Measurements from ENCODE around the gene CBL. TPM values are rescaled to one million over a fixed set of nuclear protein-coding genes. Genes with fewer than 3 reads are reported as not detected.

CBL gene
- total RNA-seq, 1 experiment from 2014 or later: 9.1 TPM

GRCh38 chr11:119320240-119320775 is 114.2 kb downstream of the CBL start:
- no peak for DNase-seq (ENCODE audit: low read depth in 1 of 2, low spot score in 2 of 2)
- Histone ChIP-seq H3K4me1 (replicated peaks) (peaks cover 47% of the 10 kb centered on the region), H3K27me3 (replicated peaks) (no peaks in the 10 kb centered on the region), H3K4me3 (peak overlapping the region; percentile 25; the same call in 1 of the 2 replicates), H3K9me3 (replicated peaks) (no peaks in the 10 kb centered on the region), H3K36me3 (no peaks in the 10 kb centered on the region), H3K27ac (0 out of 2 replicates have a peak overlapping the region, but pooled peaks have one; percentile 37)

- 0 out of 2 replicates have a peak overlapping the region, but pooled peaks have one; percentile 37 for H3K27ac ChIP-seq
- peaks cover 41% of the 10 kb centered on the region for H3K4me1 ChIP-seq (replicated peaks)
- H3K4me3 ChIP-seq: peak overlapping the region; percentile 25
- H3K9me3 ChIP-seq (replicated peaks): no peaks in the 10 kb centered on the region
- peak in 1 of 2 experiments; percentile 24 for DNase-seq (ENCODE audit: low read depth in 1 of 2, low spot score in 2 of 2)
- H3K27me3 ChIP-seq (replicated peaks): no peaks in the 10 kb centered on the region
- no peaks in the 10 kb centered on the region for H3K36me3 ChIP-seq
Observed at GRCh38 chr11:119320776-119321524, 114.8 kb downstream of the CBL start.

- H3K27me3 ChIP-seq (replicated peaks): no peaks in the 10 kb centered on the region
- no peaks in the 10 kb centered on the region for H3K9me3 ChIP-seq (replicated peaks)
- H3K4me3 ChIP-seq: no peak overlapping the region
- peaks cover 36% of the 10 kb centered on the region for H3K4me1 ChIP-seq (replicated peaks)
- DNase-seq (ENCODE audit: low read depth in 1 of 2, low spot score in 2 of 2): no peak
- H3K27ac ChIP-seq: no peak overlapping the region
- no peaks in the 10 kb centered on the region for H3K36me3 ChIP-seq
Observed at GRCh38 chr11:119322360-119322739, 116.2 kb downstream of the CBL start.

GRCh38 chr11:119322921-119323531 is 116.9 kb downstream of the CBL start:
- Histone ChIP-seq H3K4me3 (no peak overlapping the region), H3K4me1 (replicated peaks) (peaks cover 31% of the 10 kb centered on the region), H3K27ac (no peak overlapping the region), H3K36me3 (no peaks in the 10 kb centered on the region), H3K9me3 (replicated peaks) (no peaks in the 10 kb centered on the region), H3K27me3 (replicated peaks) (no peaks in the 10 kb centered on the region)
- DNase-seq (ENCODE audit: low read depth in 1 of 2, low spot score in 2 of 2): no peak

GRCh38 chr11:119323532-119324033 is 117.4 kb downstream of the CBL start:
- no peaks in the 10 kb centered on the region for H3K9me3 ChIP-seq (replicated peaks)
- H3K27ac ChIP-seq: no peak overlapping the region
- peak; percentile 27 to 66 for DNase-seq (ENCODE audit: low read depth in 1 of 2, low spot score in 2 of 2)
- H3K4me3 ChIP-seq: no peak overlapping the region
- no peaks in the 10 kb centered on the region for H3K27me3 ChIP-seq (replicated peaks)
- peaks cover 25% of the 10 kb centered on the region for H3K4me1 ChIP-seq (replicated peaks)
- no peaks in the 10 kb centered on the region for H3K36me3 ChIP-seq

GRCh38 chr11:119324189-119324588 is 118.0 kb downstream of the CBL start:
- Histone ChIP-seq H3K27ac (no peak overlapping the region), H3K9me3 (replicated peaks) (no peaks in the 10 kb centered on the region), H3K4me1 (replicated peaks) (peaks cover 19% of the 10 kb centered on the region), H3K4me3 (no peak overlapping the region), H3K36me3 (no peaks in the 10 kb centered on the region), H3K27me3 (replicated peaks) (no peaks in the 10 kb centered on the region)
- no peak for DNase-seq (ENCODE audit: low read depth in 1 of 2, low spot score in 2 of 2)

GRCh38 chr11:119329320-119329719 is 123.2 kb downstream of the CBL start:
- no peaks in the 10 kb centered on the region for H3K27me3 ChIP-seq (replicated peaks)
- no peaks in the 10 kb centered on the region for H3K9me3 ChIP-seq (replicated peaks)
- no peak overlapping the region for H3K27ac ChIP-seq
- DNase-seq (ENCODE audit: low read depth in 1 of 2, low spot score in 2 of 2): no peak
- H3K4me3 ChIP-seq: no peak overlapping the region
- H3K4me1 ChIP-seq (replicated peaks): no peaks in the 10 kb centered on the region
- no peaks in the 10 kb centered on the region for H3K36me3 ChIP-seq

GRCh38 chr11:119330237-119330636 is 124.1 kb downstream of the CBL start:
- Histone ChIP-seq H3K4me1 (replicated peaks) (peaks cover 5% of the 10 kb centered on the region), H3K9me3 (replicated peaks) (no peaks in the 10 kb centered on the region), H3K36me3 (0 out of 2 replicates have a peak, but pooled peaks cover 2% of the 10 kb centered on the region), H3K4me3 (no peak overlapping the region), H3K27me3 (replicated peaks) (no peaks in the 10 kb centered on the region), H3K27ac (no peak overlapping the region)
- DNase-seq (ENCODE audit: low read depth in 1 of 2, low spot score in 2 of 2): no peak

GRCh38 chr11:119332111-119332765 is 126.1 kb downstream of the CBL start:
- H3K9me3 ChIP-seq (replicated peaks): no peaks in the 10 kb centered on the region
- peaks cover 22% of the 10 kb centered on the region for H3K36me3 ChIP-seq
- H3K4me3 ChIP-seq: no peak overlapping the region
- no peak overlapping the region for H3K27ac ChIP-seq
- no peak for DNase-seq (ENCODE audit: low read depth in 1 of 2, low spot score in 2 of 2)
- peaks cover 25% of the 10 kb centered on the region for H3K4me1 ChIP-seq (replicated peaks)
- no peaks in the 10 kb centered on the region for H3K27me3 ChIP-seq (replicated peaks)

GRCh38 chr11:119334174-119334930 is 128.2 kb downstream of the CBL start, which contains the start of gene RNF26:
TSS of gene RNF26 (plus strand) at chr11:119334527. CDS start at chr11:119335123, 596 bp downstream.
- Histone ChIP-seq H3K9me3 (replicated peaks) (no peaks in the 10 kb centered on the region), H3K27ac (peak within 1 kb of the TSS; percentile 85), H3K4me3 (peak within 1 kb of the TSS; percentile 69), H3K4me1 (replicated peaks) (peaks cover 41% of the 10 kb centered on the region), H3K36me3 (peaks cover 22% of the 10 kb centered on the region), H3K27me3 (replicated peaks) (no peaks in the 10 kb centered on the region)
- DNase-seq (ENCODE audit: low read depth in 1 of 2, low spot score in 2 of 2): peak; percentile 92 to 93

- Histone ChIP-seq H3K36me3 (peaks cover 22% of the 10 kb centered on the region), H3K4me3 (peak overlapping the region; percentile 69), H3K9me3 (replicated peaks) (no peaks in the 10 kb centered on the region), H3K4me1 (replicated peaks) (peaks cover 49% of the 10 kb centered on the region), H3K27ac (peak overlapping the region; percentile 85), H3K27me3 (replicated peaks) (no peaks in the 10 kb centered on the region)
- no peak for DNase-seq (ENCODE audit: low read depth in 1 of 2, low spot score in 2 of 2)
Observed at GRCh38 chr11:119335091-119335654, 129.0 kb downstream of the CBL start.

- H3K27ac ChIP-seq: no peak overlapping the region
- no peak for DNase-seq (ENCODE audit: low read depth in 1 of 2, low spot score in 2 of 2)
- H3K4me3 ChIP-seq: peak overlapping the region; percentile 69
- no peaks in the 10 kb centered on the region for H3K9me3 ChIP-seq (replicated peaks)
- H3K27me3 ChIP-seq (replicated peaks): no peaks in the 10 kb centered on the region
- H3K4me1 ChIP-seq (replicated peaks): peaks cover 50% of the 10 kb centered on the region
- H3K36me3 ChIP-seq: peaks cover 22% of the 10 kb centered on the region
Observed at GRCh38 chr11:119335655-119336543, 129.8 kb downstream of the CBL start.
